C4-2B (cell line): Measurements from ENCODE around the gene VAMP4.

Source experiments
- ZFX ChIP-seq: fragments of 450-650 bp; IDR thresholded peaks from 2 replicates; pipeline ENCODE4 v1.6.1; 2017
- TF ChIP-seq, protein P1 (sequence below): fragments of 450-650 bp; conservative IDR thresholded peaks from 2 replicates; pipeline ENCODE4 v1.5.1; 2017; ENCODE audit warnings: mild to moderate bottlenecking

DNA sequence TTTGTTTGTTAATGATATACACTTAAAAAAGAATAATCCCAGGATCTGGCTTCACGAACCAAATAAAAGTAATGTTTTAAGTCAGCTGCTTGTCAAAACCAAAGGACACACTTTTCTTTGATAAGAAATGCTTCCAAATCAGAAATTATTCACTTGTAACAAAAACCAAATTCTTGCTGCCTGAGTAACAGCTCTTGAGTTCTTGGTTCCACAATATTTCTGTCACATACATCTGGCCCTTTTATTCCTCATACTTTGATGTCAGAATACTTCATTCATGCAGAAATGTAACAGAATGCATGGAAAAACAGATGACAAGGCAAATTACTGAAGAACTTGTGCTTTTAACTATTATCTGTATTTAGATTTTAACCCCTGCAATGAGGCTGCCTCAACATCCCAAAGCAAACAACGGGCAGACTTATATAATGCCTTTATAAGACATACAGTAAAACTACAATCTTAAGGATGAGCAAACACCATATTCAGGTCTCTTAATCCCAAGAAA is 1.5 kb downstream of the VAMP4 start:
- TF ChIP-seq, protein P1, sequence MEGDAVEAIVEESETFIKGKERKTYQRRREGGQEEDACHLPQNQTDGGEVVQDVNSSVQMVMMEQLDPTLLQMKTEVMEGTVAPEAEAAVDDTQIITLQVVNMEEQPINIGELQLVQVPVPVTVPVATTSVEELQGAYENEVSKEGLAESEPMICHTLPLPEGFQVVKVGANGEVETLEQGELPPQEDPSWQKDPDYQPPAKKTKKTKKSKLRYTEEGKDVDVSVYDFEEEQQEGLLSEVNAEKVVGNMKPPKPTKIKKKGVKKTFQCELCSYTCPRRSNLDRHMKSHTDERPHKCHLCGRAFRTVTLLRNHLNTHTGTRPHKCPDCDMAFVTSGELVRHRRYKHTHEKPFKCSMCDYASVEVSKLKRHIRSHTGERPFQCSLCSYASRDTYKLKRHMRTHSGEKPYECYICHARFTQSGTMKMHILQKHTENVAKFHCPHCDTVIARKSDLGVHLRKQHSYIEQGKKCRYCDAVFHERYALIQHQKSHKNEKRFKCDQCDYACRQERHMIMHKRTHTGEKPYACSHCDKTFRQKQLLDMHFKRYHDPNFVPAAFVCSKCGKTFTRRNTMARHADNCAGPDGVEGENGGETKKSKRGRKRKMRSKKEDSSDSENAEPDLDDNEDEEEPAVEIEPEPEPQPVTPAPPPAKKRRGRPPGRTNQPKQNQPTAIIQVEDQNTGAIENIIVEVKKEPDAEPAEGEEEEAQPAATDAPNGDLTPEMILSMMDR = no peak
- no peak for TF ChIP-seq ZFX
